GM19397 (cell line): ENCODE measurements around the gene KRTAP5-1.
A peak's percentile ranks its signal among the peaks of the same experiment; 100 is the strongest.
"Not testable (repeated sequence)": the region's sequence is repeated elsewhere in the genome, so short reads cannot be mapped to it uniquely, and the experiment has no call there.

Source experiments
- ATAC-seq: cut with Tn5 transposase; IDR thresholded peaks from one replicate; pipeline ENCODE4 v1.9.1; 2021; ENCODE audit warnings: mild to moderate bottlenecking, moderate library complexity; ENCODE audit not compliant: unreplicated experiment

The KRTAP5-1 gene, protein sequence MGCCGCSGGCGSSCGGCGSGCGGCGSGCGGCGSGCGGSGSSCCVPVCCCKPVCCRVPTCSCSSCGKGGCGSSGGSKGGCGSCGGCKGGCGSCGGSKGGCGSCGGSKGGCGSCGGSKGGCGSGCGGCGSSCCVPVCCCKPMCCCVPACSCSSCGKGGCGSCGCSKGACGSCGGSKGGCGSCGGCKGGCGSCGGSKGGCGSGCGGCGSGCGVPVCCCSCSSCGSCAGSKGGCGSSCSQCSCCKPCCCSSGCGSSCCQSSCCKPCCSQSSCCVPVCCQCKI

DNA sequence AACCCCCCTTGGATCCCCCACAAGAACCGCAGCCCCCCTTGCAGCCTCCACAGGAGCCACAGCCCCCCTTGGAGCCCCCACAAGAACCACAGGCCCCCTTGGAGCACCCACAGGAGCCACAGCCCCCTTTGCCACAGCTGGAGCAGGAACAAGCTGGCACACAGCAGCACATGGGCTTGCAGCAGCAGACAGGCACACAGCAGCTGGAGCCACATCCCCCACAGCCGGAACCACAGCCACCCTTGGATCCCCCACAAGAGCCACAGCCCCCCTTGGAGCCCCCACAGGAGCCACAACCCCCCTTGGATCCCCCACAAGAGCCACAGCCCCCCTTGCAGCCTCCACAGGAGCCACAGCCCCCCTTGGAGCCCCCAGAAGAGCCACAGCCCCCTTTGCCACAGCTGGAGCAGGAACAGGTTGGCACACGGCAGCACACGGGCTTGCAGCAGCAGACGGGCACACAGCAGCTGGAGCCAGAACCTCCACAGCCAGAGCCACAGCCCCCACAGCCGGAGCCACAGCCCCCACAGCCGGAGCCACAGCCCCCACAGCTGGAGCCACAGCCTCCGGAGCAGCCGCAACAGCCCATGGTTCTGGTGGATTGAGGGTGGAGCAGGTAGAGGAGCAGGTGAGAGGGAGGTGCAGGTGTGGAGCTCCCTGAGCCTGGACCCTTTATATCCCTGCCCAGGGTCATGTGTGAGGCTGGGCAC, at the start of gene KRTAP5-1:
Gene KRTAP5-1, minus strand, starts transcription at position 623 of the 710 bp plus-strand sequence. Its CDS starts 34 bp downstream, at position 589.
- not testable (repeated sequence) for ATAC-seq

DNA sequence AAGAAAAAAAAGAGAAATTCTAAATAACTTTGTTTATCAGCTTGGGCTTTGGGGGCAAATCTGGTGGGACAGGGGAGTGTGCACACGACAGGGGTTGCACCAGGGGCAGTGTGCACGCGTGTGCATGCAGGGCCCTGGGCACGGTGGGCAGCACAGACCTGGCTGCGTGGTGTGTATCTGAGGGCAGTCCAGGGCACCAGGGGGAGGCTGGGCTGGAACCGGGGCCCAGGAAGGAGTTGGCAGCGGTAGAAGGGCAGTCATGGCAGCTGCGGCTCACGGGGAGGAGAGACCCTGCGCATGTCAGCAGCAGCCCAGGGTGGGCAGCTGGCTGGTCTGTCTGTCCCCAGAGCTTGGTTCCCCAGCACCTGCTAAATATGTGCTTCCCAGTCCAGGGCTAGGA, 48.8 kb upstream of the KRTAP5-1 start:
- ATAC-seq = no peak

DNA sequence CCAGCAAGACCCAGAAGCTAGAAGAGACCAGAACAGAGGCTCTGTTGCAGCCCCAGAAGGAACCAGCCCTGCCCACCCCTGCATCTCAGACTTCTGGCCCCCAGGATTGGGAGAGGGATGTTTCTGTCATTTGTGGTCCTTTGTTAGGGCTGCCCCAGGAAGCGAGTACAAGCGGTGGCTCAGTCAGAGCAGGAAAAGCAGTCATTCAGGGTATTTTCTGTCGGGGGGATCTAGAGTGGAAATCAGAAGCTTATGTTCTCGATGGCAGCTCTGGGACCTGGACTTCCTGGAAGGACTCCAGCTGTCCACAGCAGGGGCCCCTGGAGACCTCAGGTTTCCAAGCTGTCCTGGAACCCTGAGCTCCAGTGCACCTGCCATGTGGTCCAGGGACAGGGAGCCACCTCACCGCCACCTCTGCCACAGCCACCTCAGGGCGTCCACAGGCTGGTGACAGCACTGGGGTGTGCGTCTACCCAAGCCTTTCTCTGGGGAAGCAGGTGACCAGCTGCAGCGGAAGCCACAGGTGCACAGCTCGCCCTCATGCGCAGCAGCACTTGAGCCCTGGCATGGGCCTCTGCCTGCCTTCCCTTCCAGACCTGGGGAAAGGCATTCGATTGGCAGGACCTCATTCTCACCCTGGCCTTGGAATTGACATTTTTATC, 47.1 kb upstream of the KRTAP5-1 start:
- ATAC-seq = no peak

DNA sequence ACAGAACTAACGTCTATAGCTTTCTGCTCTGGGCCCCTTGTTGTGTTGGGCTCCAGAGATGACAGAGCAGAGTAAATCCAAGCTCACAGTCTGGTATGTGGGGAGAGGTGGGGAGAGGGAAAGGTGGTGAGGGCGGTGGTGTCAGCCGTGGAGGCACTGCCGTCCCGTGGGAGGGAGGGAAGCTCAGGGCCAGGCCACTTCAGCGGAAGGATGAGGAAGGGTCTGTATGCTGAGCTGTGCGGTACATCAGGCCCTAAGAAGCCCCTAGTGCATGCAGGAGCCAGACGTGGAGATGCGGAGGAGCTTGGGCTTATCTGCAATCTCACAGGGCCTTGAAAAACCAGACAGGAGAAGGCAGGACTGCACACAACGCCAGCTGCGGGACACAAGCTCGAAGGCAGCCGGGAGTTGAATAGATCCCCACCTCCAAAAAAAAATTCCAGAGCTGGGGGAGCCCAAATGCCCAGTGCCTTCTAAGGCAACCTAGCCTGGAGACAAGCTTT, 46.0 kb upstream of the KRTAP5-1 start:
- ATAC-seq = no peak

DNA sequence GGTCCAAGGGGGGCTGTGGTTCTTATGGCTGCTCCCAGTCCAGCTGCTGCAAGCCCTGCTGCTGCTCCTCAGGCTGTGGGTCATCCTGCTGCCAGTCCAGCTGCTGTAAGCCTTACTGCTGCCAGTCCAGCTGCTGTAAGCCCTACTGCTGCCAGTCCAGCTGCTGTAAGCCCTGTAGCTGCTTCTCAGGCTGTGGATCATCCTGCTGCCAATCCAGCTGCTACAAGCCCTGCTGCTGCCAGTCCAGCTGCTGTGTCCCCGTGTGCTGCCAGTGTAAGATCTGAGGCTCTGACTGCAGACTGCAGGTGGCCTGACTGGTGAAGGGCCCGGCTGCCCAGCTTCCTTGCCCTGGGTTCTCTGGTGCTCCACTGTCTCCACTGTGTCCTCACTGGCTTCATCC, 45.2 kb upstream of the KRTAP5-1 start:
- no peak for ATAC-seq

DNA sequence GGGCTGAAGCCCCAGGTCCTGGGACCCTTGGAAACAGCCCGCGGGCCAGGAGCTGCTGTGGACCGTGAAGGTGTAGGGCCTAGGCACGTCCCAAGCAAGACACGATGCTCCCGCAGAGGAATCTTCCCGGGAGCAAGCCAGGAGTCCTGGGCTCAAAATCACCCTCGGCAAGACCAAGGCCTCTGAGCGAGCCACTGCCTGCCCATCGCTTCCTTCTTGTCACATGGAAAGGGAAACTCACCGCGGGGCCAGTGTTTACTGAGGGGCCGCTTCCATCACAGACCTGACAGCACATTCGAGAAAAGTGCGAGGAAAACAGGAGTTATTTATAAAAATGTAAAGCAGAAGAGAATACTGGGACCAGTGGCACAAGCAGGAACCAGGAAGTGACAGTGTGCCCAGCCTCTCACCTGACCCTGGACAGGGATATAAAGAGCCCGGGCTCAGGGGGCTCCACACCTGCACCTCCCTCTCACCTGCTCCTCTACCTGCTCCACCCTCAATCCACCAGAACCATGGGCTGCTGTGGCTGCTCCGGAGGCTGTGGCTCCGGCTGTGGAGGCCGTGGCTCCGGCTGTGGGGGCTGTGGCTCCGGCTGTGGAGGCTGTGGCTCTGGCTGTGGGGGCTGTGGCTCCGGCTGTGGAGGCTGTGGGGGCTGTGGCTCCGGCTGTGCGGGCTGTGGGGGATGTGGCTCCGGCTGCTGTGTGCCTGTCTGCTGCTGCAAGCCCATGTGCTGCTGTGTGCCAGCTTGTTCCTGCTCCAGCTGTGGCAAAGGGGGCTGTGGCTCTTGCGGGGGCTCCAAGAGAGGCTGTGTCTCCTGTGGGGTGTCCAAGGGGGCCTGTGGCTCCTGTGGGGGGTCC, 44.5 kb upstream of the KRTAP5-1 start, which contains the start of gene KRTAP5-5:
Gene KRTAP5-5, plus strand, starts transcription at position 450 of the 860 bp plus-strand sequence. Its CDS starts 66 bp downstream, at position 516.
- no peak for ATAC-seq

DNA sequence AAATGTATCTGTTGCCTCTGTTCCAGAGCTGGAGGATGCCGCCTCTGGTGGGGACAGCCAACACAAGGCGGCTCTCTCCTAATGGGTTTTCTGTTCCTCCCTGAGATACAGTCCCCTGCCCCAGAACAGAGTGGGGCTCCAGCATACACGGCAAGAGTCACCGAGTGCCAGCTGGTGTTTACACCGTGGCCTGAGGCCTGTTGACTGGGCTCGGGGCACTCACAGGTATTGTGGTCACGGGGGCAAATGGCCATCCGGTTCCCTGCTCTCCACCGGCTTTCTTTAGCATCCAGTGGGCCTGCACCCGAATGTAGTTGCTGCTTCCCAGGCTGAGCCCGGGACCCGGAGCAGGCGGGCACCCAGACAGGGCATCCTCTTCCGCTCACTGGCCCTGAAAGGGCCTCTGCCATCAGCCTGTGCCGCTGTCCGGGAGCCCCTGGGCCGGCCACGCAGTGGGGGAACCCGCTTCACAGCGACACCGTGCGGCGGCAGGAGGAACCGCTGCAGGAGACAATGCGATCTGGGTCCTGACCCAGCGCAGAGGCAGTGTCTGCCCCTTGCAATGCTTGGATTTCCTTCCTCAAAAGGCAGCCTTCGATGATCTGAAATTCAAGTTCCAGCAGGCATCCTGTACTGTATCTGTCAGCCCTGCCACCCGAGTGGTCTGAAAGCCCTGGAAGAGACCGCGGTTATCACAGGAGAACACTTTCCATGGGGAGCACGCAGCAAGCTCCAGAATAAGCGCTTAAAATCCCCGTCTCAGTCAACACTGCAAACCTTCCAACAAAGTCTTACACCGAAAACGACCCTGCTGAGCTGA, 43.6 kb upstream of the KRTAP5-1 start:
- ATAC-seq = no peak

DNA sequence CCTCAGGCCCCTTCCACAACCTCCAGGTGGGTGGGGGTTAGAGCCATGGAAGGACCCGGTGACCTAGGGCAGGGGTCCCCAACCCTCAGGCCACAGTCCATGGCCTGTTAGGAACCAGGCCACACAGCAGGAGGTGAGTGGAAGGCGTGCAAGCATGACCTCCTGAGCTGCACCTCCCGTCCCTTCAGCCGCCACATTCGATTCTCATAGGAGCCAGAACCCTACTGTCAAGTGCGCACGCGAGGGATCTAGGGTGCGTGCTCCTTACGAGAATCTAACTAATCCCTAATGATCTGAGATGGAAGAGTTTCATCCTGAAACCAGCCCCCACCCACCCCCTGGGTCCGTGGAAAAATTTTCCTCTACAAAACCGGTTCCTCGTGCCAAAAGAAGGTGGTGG, 40.5 kb upstream of the KRTAP5-1 start:
- no peak for ATAC-seq

DNA sequence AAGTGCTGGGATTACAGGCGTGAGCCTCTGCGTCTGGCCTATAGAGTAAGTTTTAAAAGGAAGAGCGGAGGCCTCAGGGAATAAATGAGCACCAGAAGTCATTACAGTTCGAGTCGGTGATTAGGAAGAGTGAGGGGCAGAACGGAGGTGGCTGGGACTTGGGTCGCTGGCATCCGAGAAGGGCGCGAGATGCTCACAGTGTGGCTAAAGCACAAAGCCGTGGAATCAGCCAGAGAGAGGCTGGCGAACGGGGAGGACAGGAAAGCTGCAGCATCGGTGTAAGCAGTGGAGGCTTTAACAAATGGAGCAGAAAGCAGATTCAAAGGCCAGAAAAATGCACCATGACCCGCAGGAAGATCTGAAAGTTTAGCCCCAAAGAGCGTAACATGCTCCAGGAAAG, 39.5 kb upstream of the KRTAP5-1 start:
- ATAC-seq = no peak

DNA sequence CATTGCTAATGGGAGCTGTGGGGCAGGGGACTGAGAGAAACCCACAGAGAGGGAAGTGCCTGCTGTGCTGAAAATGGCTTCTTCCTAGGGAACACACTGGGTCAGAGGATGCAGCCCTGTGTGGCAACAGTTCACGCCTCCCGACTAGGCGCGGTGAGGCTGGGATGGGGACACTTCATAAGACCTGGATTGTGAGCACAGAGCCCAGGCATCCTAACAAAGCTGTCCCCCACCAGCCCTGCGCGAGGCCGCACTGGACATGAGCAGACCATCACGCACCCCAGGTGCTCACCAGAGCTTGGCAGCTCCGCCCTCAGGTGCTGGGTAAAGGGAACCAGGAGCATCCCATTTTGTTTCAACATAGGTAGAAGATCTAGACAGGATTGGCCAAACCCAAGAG, 38.6 kb upstream of the KRTAP5-1 start:
- ATAC-seq = no peak

DNA sequence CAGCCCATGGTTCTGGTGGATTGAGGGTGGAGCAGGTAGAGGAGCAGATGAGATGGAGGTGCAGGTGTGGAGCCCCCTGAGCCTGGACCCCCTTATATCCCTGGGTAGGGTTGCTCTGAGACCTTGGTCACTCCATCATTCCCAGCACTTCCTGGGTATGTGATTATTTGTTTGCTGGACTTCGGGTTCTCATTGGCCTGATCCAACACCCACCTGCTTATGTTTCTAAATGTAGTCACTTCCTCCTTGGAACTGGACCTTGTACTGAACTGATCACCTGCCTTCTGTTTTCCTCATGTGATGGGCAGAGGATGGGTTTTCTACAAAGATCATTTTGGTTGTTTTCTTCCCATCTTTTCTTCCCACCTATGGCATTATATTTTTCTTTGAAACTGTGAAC, 37.0 kb upstream of the KRTAP5-1 start, which contains the start of gene KRTAP5-4:
Gene KRTAP5-4, minus strand, starts transcription at position 53 of the 400 bp plus-strand sequence. Its CDS starts 45 bp downstream, at position 8.
- ATAC-seq = no peak

DNA sequence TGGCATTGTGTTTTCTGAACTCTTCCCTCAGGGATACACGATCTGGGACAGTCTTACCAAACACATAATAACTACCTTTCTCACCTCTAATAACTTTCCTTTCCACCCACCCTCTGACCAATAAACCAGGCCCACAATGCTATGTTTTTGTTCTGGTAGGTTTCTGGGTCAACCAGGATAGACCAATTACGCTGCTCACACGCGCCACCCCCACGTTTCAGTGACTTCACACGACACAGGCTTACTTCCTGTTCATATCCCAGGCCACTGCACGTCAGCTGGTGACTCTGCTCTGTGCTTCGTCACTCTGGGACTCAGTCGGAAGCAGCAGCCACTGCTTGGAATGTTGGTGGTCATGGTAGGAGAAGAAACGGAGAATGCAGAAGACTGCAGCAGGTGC, 34.4 kb upstream of the KRTAP5-1 start:
- ATAC-seq = no peak

DNA sequence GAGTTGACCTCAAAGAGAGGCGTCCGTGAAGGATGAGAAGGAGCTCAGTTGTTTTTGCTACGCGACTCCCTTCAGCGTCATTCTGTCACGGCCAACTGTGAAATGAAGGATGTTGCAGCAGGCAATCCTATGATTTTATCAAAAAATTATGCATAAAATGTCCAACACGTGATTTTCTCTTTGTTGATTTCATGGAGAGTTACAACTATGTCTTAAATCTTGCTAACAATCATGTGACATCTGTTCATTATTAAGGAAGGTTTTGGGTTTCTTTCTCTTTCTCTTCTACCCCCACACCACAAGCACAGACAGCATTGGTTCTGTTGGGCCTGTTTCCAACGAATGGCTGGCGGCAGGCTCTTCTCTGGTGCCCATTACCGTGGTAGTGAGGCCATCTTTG, 33.1 kb upstream of the KRTAP5-1 start:
- no peak for ATAC-seq

DNA sequence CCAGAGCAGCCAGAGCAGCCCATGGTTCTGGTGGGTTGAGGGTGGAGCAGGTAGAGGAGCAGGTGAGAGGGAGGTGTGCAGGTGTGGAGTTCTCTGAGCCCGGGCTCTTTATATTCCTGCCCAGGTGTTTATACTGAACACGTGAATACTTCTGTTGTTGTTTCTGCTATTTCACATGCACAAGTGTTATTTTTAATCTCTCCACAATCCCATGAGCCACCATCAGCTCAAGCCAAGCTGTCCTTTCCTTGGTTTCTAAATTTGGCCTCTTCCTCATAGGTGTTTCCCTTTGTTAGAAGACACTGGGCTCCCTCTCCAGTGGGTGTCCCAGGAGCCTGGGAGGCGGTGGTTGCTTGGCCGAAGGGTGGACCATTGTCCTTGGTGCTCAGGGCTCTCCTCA, 23.3 kb upstream of the KRTAP5-1 start, which contains the start of gene KRTAP5-3:
Gene KRTAP5-3, minus strand, starts transcription at position 101 of the 400 bp plus-strand sequence. Its CDS starts 78 bp downstream, at position 23.
- ATAC-seq = no peak

DNA sequence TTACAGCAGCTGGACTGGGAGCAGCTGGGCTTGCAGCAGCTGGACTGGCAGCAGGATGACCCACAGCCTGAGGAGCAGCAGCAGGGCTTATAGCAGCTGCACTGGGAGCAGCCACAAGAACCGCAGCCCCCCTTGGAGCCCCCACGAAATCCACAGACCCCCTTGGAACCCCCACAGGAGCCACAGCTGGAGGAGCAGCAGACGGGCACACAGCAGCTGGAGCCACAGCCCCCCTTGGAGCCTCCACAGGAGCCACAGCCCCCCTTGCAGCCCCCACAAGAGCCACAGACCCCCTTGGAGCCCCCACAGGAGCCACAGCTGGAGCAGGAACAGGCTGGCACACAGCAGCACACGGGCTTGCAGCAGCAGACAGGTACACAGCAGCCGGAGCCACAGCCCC, 22.8 kb upstream of the KRTAP5-1 start:
- ATAC-seq = not testable (repeated sequence)

DNA sequence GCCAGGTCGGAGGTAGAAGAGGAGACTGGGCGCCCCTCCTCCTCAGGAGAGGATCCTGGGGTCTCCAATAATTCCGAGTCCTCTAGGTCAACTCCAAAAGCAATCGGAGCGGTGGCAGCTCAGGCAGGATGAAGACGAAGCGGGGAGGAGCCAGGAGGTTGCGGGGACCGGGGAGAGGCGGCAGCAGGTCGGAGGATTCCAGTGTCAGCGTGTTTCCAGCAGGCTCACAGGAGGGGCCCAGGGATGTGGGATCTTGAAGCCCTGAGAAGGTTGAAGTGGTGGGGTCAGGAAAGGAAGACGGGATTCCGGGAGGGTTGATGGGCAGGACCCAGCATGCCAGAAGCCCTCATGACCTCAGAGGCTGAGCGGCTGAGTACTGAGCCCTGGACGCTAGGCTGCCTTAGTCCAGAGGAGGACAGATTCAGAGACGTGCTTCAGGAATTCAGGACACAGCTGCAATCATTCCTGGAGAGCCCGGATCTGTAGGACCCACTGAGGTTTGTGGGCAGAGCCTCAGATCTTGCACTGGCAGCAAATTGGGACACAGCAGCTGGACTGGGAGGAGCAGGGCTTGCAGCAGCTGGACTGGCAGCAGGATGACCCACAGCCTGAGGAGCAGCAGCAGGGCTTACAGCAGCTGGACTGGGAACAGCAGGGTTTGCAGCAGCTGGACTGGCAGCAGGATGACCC, 22.2 kb upstream of the KRTAP5-1 start:
- not testable (repeated sequence) for ATAC-seq

DNA sequence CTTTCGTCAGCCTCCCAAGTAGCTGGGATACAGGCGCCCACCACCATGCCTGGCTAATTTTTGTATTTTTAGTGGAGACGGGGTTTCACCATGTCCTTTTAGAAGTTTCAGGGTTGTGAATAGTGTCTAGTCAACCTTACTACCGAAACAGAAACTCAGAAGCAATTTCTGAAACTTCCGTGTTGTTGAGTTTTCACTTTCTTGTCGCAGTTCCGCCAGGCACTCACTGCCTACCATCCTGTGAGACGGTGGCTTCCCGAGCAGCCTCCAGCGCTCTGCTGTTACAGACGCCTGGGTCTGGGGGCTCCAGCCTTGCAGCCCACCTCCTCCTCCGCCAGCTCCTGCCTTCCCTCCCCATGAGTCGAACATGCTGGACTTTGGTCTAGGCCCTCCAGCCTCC, 20.8 kb upstream of the KRTAP5-1 start:
- ATAC-seq = peak; percentile 87

DNA sequence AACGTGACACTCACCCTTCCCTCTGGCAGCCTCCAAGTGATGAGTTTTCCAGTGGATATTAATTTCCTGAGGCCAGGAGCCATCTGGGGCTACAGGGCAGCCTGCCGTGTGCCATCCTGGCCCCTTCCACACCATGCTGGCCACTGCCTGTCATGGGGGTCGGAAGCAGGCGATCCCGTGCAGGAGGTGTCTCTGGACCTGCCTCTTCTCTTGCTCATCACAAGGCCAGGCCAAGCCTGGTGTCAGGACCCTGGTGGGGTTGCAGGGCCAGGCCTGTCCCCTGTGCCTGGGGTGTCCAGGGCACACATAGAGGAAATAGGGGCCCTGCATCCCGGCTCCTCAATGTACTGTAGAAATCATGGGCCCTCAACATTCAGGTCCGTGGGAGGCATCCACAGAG, 19.6 kb upstream of the KRTAP5-1 start:
- no peak for ATAC-seq

DNA sequence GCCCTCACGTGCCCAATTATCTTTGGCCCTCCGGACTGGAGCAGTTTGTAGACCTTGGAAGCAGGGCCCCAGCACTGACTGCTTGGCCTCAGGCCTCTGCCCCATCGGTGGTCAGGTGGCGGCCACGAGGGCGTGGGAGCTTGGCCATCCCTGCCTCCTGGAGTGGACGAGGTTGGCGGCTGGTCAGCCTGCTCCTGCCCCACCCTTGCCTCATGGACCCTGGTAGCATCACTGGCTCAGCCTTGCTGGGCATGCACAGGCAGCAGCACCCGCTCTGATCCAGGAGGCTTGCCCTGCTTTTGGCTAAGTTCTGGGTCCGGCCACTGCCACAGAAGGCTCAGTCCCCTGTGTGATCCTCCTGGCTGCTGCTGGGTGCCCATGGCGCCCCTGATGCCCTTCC, 19.1 kb upstream of the KRTAP5-1 start:
- ATAC-seq = no peak
